Measurements from ENCODE around the gene ISYNA1. TPM values are rescaled to one million over a fixed set of nuclear protein-coding genes. Genes with fewer than 3 reads are reported as not detected.

Gene ISYNA1
- polyA plus RNA-seq, 2 of the 4 experiments (the other 2 are of a cell fraction), result 18.0 to 60.7 TPM

- no peak for FAIRE-seq
- CTCF ChIA-PET, result interaction anchor here (0.6 to 11.5 kb wide), 2 partner anchors 17 to 520 kb away, joined by 3 to 168 read pairs; no protein-coding TSS in a partner anchor
- WGBS (ENCODE audit: missing lambda C conversion rate), result 98% methylated on average over 7 of the region's 11 CpGs
Measured at GRCh38 chr19:18466354-18466753, 28.4 kb upstream of the ISYNA1 start.

More at GRCh38 chr19:18466354-18466753, 28.4 kb upstream of the ISYNA1 start:
- DNase-seq (ENCODE audit: low read depth in 1 of 2, low spot score in 1 of 2), result no peak
- Histone ChIP-seq H3K4me1 (peaks cover 52% of the 10 kb centered on the region), H3K27ac (no peak overlapping the region), H3K4me3 (no peak overlapping the region), H3K4me2 (no peak overlapping the region), H3K9me3 (no peaks in the 10 kb centered on the region)
- ATAC-seq, result no peak
- no peak for TF ChIP-seq KDM5A (IDR thresholded peaks at IDR 0.05)
- TF ChIP-seq CBX2 (IDR thresholded peaks at IDR 0.05; ENCODE audit: borderline replicate concordance, low read depth), result no peak
- TF ChIP-seq ATOH8 (CRISPR knock-in tag; IDR thresholded peaks at IDR 0.05; ENCODE audit: low read depth), result no peak
- TF ChIP-seq POLR2AphosphoS2 (conservative IDR thresholded peaks at IDR 0.05; ENCODE audit: low read length), result no peak
- no peak for TF ChIP-seq EHMT2 (IDR thresholded peaks at IDR 0.05; ENCODE audit: low read depth)
- TF ChIP-seq ESRRA (IDR thresholded peaks at IDR 0.05; ENCODE audit: borderline replicate concordance, low read length), result no peak
- no peak for TF ChIP-seq TFCP2L1 (CRISPR knock-in tag; IDR thresholded peaks at IDR 0.05)
- no peak for TF ChIP-seq ELK1 (IDR thresholded peaks at IDR 0.05; ENCODE audit: low read depth, low read length)
- TF ChIP-seq HMGXB4 (CRISPR knock-in tag; IDR thresholded peaks at IDR 0.05; ENCODE audit: borderline replicate concordance), result no peak
- TF ChIP-seq CHD4 (IDR thresholded peaks at IDR 0.05; ENCODE audit: borderline replicate concordance), result no peak
- TF ChIP-seq FOXS1 (CRISPR knock-in tag; IDR thresholded peaks at IDR 0.05), result no peak
- TF ChIP-seq NFE2L2 (conservative IDR thresholded peaks at IDR 0.05; ENCODE audit: low read length), result no peak
- no peak for TF ChIP-seq JUN (IDR thresholded peaks at IDR 0.05)
- no peak for TF ChIP-seq ZNF302 (CRISPR knock-in tag; IDR thresholded peaks at IDR 0.05)
- no peak for TF ChIP-seq BHLHE40 (IDR thresholded peaks at IDR 0.05; ENCODE audit: low read depth, low read length)
- no peak for TF ChIP-seq REST (IDR thresholded peaks at IDR 0.05)
- no peak for TF ChIP-seq SREBF2 (IDR thresholded peaks at IDR 0.05)
- POLR2A ChIA-PET, result no interaction called here
